Stomach (tissue), 4 donors: ENCODE data around the gene ERGIC3.
"Not testable (repeated sequence)": the region's sequence is repeated elsewhere in the genome, so short reads cannot be mapped to it uniquely, and the experiment has no call there.

Source experiments
- POLR2AphosphoS5 ChIP-seq, 3 donors: sonication (generic); formaldehyde crosslinking; IDR thresholded peaks; one replicate each; pipeline ENCODE4 v1.6.1; 2016; ENCODE audit warnings: antibody characterized with exemption in 3 of 3
- TF ChIP-seq, protein P1 (sequence below), 7 experiments: fragments of 450-650 bp in 4 of 7; fragments of 200-600 bp in 3 of 7; sonication (generic) in 3 of 7; IDR thresholded peaks; one replicate each; pipeline ENCODE4 v1.5.1; 2016 to 2019; ENCODE audit warnings: antibody characterized with exemption in 7 of 7, control low read depth in 2 of 7, mild to moderate bottlenecking in 1 of 7

DNA sequence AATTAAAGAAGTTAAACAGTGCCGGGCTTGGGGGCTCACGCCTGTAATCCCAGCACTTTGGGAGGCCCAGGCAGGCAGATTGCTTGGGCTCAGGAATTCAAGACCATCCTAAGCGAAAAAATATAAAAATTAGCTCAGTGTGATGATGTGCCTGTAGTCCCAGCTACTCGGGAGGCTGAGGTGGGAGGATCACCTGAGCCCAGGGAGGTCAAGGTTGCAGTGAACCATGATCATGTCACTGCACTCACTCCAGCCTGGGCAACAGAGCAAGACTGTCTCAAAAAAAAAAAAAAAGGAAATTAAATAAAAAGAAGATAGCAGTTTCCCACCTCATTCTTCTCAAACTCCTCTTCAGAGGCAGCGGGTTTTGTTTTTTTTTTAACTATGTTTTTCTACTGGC, 24.1 kb upstream of the ERGIC3 start:
- TF ChIP-seq POLR2AphosphoS5 (IDR thresholded peaks at IDR 0.05), result not testable (repeated sequence)
- TF ChIP-seq, protein P1, sequence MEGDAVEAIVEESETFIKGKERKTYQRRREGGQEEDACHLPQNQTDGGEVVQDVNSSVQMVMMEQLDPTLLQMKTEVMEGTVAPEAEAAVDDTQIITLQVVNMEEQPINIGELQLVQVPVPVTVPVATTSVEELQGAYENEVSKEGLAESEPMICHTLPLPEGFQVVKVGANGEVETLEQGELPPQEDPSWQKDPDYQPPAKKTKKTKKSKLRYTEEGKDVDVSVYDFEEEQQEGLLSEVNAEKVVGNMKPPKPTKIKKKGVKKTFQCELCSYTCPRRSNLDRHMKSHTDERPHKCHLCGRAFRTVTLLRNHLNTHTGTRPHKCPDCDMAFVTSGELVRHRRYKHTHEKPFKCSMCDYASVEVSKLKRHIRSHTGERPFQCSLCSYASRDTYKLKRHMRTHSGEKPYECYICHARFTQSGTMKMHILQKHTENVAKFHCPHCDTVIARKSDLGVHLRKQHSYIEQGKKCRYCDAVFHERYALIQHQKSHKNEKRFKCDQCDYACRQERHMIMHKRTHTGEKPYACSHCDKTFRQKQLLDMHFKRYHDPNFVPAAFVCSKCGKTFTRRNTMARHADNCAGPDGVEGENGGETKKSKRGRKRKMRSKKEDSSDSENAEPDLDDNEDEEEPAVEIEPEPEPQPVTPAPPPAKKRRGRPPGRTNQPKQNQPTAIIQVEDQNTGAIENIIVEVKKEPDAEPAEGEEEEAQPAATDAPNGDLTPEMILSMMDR (IDR thresholded peaks at IDR 0.05), result not testable (repeated sequence)
